HG03139 (cell line): ENCODE results near the gene TANGO2.

Source experiments
- ATAC-seq: cut with Tn5 transposase; IDR thresholded peaks from one replicate; pipeline ENCODE4 v1.9.1; 2021; ENCODE audit not compliant: unreplicated experiment

TANGO2 gene, protein sequence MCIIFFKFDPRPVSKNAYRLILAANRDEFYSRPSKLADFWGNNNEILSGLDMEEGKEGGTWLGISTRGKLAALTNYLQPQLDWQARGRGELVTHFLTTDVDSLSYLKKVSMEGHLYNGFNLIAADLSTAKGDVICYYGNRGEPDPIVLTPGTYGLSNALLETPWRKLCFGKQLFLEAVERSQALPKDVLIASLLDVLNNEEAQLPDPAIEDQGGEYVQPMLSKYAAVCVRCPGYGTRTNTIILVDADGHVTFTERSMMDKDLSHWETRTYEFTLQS

DNA sequence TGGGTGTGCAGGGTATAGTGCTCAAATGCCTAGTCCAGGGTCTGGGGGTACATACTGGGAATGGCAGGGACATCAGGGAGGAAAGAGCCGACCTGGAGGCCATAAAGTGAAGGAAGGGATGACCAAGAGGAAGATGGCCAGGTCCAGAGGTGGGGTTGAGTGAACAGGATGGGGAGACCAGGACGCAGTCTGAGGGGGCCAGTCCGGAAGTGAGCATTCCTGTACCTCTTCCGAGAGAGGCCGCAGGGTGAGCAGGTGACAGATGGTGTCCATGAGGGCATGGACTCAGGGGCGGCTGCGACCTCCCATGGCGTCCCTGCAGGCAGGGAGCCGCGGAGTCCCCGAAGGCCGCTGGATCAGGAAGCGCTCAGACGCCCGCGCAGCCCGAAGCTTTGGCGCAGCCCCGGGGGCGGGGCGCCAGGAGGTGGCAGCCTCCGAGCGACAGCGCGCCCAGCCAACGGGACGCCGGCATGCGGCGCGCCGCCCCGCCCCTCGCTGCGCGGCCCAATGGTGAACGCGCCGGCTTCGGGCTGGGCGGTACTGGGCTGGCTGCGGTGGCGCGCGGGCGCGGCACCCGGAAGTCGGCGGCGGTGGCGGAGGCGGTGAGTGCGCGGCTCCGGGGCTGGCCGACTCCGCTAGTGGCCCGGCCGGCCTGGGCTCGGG, at the start of gene TANGO2:
TANGO2 (plus strand) TSS at position 578 of the 663 bp plus-strand sequence. CDS start 15,689 bp downstream, outside the sequence.
- ATAC-seq, result peak; percentile 60

DNA sequence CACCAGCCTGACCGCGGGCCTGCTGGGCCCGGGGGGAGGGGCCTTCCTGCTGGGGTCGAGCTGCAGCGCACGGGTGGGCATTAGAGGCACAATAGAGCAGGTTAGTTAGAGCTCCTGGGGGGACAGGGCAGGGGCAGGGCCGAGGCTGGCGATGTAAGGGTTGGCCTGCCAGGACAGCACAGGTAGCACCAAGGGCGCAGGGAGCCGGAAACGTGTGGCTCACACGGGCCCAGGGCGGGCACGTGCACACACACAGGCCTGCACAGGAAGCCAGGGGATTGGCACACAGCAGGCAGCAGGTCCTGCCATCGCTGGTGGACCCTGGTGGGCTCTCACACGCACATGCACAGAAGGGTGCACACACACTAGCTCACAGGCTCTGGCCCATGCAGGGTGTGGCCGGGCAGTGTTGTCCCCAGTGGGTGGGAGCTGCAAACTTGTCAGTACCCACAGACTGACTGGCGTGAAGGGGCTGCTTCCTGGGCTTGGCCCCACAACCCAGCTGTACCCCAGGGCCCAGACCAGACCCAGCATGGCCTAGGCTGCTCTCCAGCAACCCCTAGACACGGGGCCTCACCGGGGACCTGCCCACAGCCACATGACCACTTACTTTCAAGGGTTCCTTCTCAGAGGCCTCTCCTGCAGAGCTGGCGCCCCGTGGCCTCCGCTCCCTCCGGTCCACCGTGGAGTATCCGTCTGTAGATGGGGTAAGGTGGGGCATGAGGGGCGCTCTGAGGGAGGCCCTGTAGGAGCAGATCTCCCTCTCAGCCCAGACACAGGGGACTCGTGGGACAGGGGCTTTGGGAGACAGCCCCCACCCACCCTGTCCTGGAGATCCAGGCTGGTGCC, 49.4 kb upstream of the TANGO2 start:
- no peak for ATAC-seq

DNA sequence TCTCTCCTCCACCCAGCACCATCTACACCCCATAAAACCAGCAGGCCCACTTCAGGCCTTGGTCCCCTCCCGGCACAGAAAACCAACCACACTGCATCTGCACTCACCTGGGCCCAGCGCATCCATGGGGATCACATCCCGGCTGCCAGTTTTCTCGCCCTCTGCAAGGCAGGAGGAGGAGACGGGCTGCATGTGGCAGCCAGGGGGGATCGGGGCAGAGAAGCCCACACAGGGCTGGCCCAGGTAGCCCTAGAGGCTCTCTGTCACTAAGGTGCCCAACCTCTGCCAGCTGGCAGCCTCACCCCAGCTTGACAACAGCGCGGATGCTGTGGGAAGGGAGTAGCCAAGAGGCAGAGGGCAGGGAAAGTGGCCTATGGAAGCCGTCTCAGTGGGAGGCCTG, 48.7 kb upstream of the TANGO2 start:
- ATAC-seq, result no peak

DNA sequence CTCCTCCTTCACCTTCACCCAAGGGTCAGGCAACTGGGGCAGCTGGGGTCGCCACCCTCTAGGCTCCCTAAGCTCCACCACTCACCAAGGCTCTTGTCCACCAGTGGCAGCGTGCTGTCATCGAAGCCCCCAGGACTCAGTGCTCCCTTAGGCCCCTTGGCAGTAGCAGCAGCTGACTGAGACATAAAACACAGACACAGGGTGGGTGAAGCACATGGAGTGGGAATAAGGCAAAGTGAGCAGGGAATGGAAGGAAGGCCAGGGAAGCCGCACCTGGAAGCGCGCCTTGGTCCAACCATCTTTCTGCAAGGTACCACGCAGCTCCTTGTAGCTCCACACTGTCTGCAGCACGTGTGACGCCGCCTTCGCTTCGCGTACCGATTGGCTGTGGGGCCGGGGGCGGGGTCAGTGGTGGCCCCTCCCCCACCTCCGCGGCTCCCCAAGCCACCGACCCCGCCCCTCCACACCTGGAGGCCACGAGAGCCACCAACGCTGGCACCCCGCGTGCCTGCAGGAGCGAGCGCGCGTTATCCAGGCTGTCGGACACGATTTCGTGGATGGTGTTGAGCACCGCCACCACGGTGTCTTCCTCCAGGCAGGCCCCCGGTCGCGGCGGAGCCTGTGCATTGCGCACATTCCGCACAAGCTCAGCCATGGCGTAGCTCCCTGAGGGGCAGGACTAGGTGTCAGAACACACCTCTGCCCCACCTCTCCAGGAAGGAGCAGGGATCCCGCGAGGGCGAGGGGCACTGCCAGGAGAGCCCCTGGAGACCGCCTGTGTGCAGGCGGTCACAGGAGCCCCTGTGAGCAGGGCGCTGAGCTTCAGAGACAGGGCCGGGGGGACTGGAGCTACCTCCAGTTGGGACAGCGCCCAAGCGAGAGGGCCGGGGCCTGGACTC, 48.0 kb upstream of the TANGO2 start:
- no peak for ATAC-seq

DNA sequence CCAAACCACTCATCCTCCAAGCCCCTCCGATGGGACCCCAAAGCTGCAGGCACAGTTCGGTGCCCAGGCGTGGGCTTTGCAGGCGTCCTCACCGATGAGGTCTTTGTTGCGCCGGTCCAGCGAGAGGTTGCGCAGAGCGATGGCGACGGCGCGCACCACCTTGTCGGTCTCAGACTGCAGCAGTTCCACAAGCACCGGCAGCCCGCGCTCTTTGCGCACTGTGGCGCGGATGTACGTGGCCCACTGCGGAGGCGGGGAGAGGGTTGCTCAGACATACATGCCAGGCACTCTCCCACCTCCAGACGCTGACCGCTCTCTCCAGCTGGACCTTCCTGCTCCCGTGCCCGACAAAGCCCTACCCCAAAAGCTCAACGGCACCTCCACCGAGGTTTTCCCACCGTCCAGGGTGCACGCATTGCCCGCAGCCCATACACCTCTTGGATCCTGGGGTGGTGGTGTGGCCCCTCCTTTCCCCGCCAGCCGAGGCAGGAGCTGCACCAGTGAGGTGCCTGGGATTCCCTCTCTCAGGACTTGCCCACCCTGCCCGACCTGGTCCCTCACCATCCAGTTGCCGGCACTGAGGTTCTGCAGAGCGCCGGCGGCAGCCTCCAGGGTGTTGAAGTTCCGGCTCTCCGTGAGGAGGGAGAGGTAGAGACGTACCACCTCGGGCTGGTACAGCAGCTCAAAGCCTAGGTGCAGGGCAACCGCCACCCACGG, 47.2 kb upstream of the TANGO2 start:
- ATAC-seq, result no peak

DNA sequence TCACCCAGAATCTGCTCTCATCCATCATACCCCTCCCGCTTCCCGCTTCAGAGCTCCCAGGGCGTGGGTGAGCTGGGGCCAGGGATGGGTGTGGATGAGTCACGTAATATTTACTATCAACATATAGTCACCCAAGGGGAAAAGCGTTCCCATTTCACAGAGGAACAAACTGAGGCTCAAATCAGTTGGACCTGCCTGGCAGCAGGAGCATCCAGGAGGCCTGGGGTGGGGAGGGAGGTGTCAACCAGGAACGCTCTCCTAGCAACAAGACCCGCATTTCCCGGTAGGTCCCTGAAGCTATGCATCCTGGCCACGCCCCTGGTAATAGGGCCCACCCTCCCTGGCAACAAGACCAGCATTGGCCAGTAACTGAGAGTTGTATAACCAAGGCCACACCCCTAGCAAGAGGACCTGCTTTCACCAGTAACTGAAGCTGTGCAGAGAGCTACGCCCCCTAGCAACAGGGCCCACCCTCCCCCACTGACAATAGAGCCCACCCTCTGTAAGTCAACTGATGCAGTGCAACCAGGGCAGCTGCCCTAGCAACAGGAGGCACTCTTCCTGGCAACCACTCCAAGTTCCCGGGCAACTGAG, 46.5 kb upstream of the TANGO2 start:
- no peak for ATAC-seq

DNA sequence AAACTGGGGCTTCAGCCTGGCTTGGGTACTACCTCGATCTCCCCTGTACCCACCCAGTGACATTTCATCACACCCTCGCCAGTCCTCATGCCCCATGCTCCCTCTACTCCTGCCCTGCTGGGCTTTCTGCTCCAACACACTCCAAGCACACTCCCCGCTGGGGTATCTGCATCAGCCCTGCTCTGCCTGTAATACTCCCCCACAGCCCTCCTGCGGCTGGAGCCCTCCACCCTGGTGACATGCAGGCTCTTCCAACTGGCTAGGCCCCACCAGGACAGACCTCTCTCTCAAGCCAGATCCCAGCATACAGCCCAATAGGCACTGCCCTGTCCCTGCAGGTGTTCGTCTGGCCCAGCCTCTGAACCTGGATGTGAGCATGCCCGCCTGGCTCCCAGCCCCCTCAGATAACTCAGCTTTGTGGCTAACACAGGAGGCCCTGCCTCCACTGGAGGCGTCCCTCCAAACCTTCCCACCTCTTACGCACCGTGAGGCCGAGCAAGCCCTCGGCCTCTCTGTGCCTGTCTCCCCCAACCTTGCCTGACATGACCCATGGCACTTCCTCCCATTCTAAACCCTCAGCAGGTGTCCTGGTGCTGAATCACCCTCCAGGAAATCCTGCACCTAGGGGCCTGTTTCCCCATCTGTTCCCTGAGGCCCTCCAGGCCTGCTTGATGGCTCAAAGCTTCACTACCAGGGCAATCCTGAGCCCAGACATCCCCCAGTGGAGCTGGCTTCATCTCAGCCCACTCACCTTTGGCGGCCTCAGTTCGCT, 45.8 kb upstream of the TANGO2 start:
- ATAC-seq, result no peak

DNA sequence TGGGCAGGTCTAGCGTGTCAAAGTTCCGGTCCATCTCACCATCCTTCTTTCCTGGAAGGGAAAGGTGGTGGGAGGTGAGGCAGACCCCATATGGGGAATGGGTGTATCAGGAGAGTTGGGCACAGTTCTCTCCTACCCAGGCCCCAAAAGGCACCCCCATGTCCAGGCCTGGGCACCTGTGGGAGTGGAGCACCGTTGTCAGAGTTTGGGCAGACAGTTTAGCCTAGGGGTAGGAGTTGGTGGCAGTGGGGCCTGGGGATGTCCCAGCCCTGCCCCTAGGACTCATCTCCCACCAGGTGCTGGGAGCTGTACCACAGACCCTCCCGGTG, 45.2 kb upstream of the TANGO2 start:
- no peak for ATAC-seq

DNA sequence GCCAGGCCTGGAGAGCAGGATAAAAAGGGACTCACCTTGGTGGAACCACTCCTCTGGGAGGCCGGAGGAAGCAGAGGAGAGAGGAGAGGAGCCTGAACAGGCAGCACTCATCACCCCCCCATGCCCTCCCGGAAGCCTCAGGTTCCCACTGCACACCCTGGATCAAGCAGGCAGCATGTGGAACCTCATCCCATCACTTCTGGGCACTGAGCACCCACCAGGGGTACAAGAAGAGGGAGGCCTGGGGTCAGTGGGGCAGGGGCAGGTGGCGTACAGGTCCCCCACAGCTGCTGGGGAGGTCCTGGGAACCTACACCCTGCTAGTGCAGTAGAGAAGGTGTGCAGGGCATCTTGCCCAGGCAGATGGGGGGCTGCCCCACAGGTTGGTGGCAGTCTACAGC, 44.2 kb upstream of the TANGO2 start:
- no peak for ATAC-seq

DNA sequence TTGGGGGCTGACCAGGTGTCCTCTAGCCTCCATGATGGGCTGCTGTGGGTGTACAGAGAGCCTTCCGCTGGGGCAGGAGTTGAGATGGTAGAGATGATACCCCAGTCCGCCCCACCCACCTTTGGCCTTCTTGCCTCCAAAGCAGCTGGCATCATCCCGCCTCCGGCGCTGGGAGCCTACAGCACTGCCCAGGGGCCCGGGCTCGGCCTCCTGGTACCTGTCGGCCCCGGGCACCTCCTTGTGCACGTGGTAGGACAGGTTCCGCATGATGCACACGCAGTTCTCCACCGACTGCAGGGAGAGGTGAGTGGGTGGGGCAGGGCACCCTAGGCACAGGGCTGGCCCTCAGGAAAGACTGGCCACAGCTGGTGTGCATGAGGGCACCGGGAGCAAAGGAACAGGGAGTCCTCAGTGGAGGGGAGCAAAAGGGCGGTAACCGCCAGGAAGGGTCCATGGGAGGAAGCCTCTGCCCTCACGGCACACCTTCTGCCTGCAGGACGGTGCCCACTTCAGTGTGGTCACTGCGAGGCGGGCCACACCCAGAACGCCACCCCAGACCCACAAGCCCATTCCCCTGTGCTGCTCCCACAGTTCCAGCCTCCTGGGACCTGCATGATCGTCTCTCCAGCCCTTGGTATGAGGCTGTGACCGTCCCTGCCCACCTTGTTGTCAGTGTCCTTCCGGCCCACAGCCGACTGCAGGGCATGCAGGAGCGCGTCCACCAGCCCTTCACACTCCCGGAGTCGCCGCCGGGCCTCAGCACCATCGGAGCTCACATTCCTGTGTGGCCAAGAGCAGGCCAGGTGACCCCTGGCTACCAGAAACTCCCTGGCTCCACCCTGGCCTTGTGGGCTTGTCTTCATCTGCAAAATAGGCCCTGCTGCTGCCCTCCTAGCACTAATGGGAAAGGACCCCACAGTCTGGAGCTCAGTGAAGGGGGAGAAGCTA, 43.3 kb upstream of the TANGO2 start:
- ATAC-seq, result no peak

DNA sequence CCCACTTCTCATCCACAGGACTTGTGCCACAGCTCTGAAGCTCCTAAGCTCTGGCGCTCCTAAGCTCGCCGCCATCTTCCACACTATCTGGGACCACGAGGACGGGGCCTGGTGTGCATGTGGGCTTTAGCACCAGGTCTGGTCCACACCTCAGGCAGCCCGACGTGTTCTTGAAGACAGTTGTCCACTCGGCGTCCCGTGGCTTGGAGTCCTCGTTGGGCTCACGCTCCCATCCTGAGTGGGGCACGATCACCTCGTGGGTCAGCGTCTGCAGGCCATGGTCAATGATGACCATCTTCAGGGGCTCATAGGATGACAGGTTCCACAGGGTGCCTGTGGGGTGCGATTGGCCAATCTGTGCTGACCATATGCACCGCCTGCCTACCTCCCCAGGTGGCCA, 42.2 kb upstream of the TANGO2 start:
- ATAC-seq, result no peak

DNA sequence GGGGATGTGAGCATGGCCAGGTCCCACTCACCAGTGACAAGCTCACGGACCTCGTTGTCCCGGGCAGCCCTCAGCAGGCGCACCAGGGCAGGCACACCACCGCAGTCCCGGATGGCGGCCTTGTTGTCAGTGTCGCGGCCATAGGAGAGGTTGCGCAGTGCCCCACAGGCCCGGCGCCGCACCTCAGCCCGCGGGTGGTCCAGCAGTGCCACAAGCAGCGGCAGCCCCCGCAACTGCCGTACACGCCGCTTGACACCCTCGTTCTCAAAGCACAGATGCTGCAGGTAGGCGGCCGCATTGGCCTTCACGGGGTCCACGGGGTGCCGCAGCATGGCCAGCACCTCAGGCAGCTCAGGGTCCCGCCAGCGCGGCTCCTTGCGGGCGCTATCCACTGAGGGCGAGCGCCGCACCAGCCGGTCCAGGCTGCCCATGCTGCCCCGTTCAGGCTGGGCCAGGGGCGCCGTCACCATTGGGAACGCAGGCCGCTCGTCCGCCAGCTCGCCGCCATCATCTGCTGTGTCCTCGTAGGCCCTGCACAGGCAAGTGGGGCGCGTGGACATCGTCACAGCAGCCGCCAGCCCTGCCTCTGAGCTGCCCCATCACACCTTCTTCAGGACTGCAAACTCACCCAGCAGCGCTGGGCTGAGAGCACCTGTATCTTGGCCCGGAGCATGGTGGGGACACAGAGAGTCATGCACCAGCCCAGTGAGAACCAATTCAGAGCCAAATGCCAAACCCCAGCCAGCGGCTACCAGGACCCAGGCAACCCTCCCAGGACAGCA, 41.0 kb upstream of the TANGO2 start:
- no peak for ATAC-seq

DNA sequence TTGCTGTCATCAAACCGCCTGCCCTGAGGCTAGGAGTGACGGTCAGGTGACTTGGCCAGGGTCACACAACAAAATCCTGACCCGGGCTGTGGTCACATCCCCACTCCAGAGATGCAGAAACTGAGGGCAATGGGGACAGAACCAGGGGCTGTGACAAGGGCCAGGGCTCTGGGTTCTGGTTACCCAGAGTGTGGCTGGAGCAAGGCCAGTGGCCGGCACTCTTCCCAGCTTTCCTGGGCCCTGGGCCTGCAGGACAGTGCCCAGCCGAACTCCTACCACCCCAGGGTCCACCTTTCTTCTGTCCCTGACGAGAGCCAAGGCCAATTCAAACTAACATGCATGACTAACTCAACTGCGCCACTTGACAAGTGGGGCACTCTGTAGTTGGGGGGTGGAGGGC, 40.1 kb upstream of the TANGO2 start:
- ATAC-seq, result no peak

DNA sequence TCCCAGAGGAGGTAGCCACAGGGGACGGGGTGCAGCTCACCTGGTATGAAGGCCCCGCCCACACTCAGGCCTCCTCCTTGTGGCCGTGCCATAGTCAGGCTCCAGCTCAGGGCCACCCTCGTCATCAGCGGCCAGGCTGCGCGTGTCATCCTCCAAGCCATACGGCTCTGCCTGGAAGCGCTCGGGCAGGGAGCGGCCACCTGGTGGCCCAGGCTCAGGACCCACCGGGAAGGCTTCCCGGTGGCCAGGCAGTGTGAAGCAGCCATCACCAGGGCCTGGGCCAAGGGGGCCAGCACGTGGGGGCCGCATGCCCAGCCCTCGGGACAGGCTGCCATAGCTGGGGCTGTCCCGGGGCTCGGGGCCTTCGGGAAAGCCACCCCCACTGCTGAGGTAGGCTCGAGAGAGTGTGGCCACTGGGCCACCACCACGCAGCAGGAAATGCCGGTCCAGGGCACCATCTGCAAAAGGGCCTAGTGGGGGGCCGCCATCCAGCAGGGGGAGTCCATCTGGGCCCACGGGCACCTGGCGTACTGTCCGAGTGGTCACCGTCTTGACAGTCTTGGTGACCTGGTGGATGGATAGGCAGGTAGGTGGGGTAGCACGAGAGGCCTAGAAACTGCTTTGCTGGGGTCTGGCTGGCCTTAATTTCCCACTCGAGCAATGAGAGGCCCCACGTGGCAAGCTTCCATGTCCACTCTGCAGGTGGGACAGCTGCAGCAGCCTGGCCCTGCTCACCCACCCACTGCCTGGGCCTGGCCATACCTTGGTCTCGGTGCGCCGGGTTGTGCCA, 39.5 kb upstream of the TANGO2 start:
- ATAC-seq, result no peak

DNA sequence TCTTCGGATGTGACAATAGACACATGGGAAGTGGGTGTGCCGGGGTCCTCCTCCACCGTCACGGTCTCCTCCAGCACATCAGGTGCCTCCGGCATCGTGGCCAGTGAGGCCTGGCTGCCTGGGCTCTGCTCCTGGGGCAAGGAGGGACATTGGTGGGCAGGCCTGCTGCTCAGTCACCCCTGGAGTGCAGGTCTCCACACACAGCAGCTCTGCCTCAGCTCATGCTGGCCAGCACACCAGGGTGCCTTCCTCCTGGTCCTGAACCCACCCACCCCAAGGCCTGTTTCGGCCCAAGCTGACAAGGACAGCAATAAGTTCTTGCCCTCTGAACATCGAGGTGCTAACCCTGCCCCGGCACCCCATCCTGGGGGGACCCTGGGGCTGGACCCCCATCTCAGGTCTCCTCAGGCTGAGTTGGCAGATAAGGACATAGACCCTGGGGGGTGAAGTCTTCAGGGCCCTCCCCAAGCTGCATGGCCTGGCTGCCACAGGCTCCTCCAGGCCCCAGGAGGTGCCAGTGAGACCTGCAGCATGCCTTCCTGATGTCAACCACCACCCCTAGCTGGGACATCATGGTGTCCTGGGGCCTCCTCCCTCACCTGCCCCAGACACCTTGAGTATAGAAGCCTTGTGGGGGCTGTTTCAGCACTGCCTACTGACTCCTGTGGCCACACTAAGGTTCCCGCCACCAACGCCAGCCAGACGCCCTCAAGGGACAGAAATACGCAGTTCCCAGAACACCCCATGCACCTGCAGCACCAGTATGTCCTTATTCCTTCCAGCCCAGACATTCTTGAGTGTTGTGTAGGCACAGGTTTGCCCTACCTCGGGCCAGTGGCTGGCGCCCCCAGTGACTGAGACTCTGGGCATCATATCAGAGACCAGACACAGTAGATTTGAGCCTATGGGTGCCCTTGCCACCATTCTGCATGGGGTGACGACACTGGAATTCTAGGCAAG, 38.7 kb upstream of the TANGO2 start:
- ATAC-seq, result no peak
